Astrocyte (in vitro differentiated cells and primary cell): Measurements from ENCODE around the gene KCNMB2. TPM values are rescaled to one million over a fixed set of nuclear protein-coding genes. Genes with fewer than 3 reads are reported as not detected.

Source experiments
- DNase-seq: peaks from one replicate; pipeline ENCODE4 v3.0.0-alpha.2; 2010; ENCODE audit warnings: low read depth
- FAIRE-seq: peaks from 2 replicates; lab custom pipeline; 2011; peaks lifted over from hg19 to GRCh38; lab: Jason Lieb, UNC
- H2AFZ ChIP-seq: 2 replicates; pipeline ENCODE4 v1.6.0; 2012; ENCODE audit warnings: low read depth, low read length, inconsistent platforms
- H3K27ac ChIP-seq: 2 replicates; pipeline ENCODE4 v1.5.1; 2011; ENCODE audit warnings: low read depth, low read length, inconsistent platforms
- H3K27me3 ChIP-seq: 2 replicates; pipeline ENCODE4 v1.6.0; 2011; ENCODE audit warnings: low read length, inconsistent platforms; ENCODE audit not compliant: insufficient read depth
- H3K36me3 ChIP-seq: 2 replicates; pipeline ENCODE4 v1.5.1; 2011; ENCODE audit warnings: low read length, inconsistent platforms; ENCODE audit not compliant: insufficient read depth
- H3K4me1 ChIP-seq: 2 replicates; pipeline ENCODE4 v1.5.1; 2011; ENCODE audit warnings: low read length, inconsistent platforms; ENCODE audit not compliant: insufficient read depth
- H3K4me2 ChIP-seq: 2 replicates; pipeline ENCODE4 v1.6.0; 2012; ENCODE audit warnings: low read length, inconsistent platforms
- H3K4me3 ChIP-seq: 2 replicates; pipeline ENCODE4 v1.5.1; 2011; ENCODE audit warnings: low read depth, mild to moderate bottlenecking, low read length, inconsistent platforms; ENCODE audit not compliant: insufficient read depth
- H3K79me2 ChIP-seq: 2 replicates; pipeline ENCODE4 v1.6.0; 2012; ENCODE audit warnings: mild to moderate bottlenecking, low read length, inconsistent platforms; ENCODE audit not compliant: insufficient read depth
- H3K9ac ChIP-seq: 2 replicates; pipeline ENCODE4 v1.6.0; 2012; ENCODE audit warnings: mild to moderate bottlenecking, low read length, inconsistent platforms
- H3K9me3 ChIP-seq: 2 replicates; pipeline ENCODE4 v1.5.1; 2012; ENCODE audit warnings: low read depth, mild to moderate bottlenecking, low read length, inconsistent platforms; ENCODE audit not compliant: insufficient read depth
- H4K20me1 ChIP-seq: 2 replicates; pipeline ENCODE4 v1.6.0; 2012; ENCODE audit warnings: low read length, inconsistent platforms; ENCODE audit not compliant: insufficient read depth
- H3K27ac Mint-ChIP-seq: one replicate; pipeline ENCODE4 v1.8.0; 2021; ENCODE audit warnings: mild to moderate bottlenecking, mixed read lengths; ENCODE audit not compliant: unreplicated experiment
- H3K27me3 Mint-ChIP-seq: one replicate; pipeline ENCODE4 v1.8.0; 2021; ENCODE audit warnings: low read depth, mixed read lengths; ENCODE audit not compliant: unreplicated experiment
- H3K36me3 Mint-ChIP-seq: one replicate; pipeline ENCODE4 v1.8.0; 2021; ENCODE audit warnings: low read depth, mixed read lengths; ENCODE audit not compliant: unreplicated experiment
- H3K4me1 Mint-ChIP-seq: one replicate; pipeline ENCODE4 v1.8.0; 2021; ENCODE audit warnings: low read depth, mixed read lengths; ENCODE audit not compliant: unreplicated experiment
- H3K4me3 Mint-ChIP-seq: one replicate; pipeline ENCODE4 v1.8.0; 2021; ENCODE audit warnings: mild to moderate bottlenecking, moderate library complexity, mixed read lengths; ENCODE audit not compliant: unreplicated experiment
- H3K9me3 Mint-ChIP-seq: one replicate; pipeline ENCODE4 v1.8.0; 2021; ENCODE audit warnings: mild to moderate bottlenecking, mixed read lengths; ENCODE audit not compliant: unreplicated experiment
- CTCF ChIP-seq: IDR thresholded peaks from 2 replicates; pipeline ENCODE4 v1.5.1; 2011; ENCODE audit warnings: low read depth, mild to moderate bottlenecking, inconsistent platforms, low read length, moderate library complexity; ENCODE audit not compliant: insufficient read depth
- EZH2 ChIP-seq: IDR thresholded peaks from 2 replicates; pipeline ENCODE4 v1.6.1; 2012; ENCODE audit warnings: mild to moderate bottlenecking, low read length, inconsistent platforms; ENCODE audit not compliant: insufficient read depth
- total RNA-seq: library from RNA; stranded (reverse); gene quantifications from 2 replicates; pipeline ENCODE4 v1.2.1, GENCODE V29; 2021

The KCNMB2 gene
- total RNA-seq, 1 donor from 2014 or later, result not detected

GRCh38 chr3:178768072-178768864 is 232.0 kb downstream of the KCNMB2 start:
- no peaks in the 10 kb centered on the region for H3K79me2 ChIP-seq
- no peak for TF ChIP-seq CTCF
- no peak for TF ChIP-seq EZH2
- no peak overlapping the region for H3K4me3 ChIP-seq
- no peak overlapping the region for H2AFZ ChIP-seq
- DNase-seq (no peak), FAIRE-seq (no peak)
- H3K9ac ChIP-seq, result no peak overlapping the region
- no peak overlapping the region for H3K4me2 ChIP-seq
- H3K27ac ChIP-seq, result no peak overlapping the region
- no peaks in the 10 kb centered on the region for H4K20me1 ChIP-seq
- H3K4me1 ChIP-seq, result no peaks in the 10 kb centered on the region
- Mint-ChIP-seq H3K36me3 (no peaks in the 10 kb centered on the region), H3K27me3 (no peaks in the 10 kb centered on the region), H3K27ac (no peak overlapping the region), H3K9me3 (no peaks in the 10 kb centered on the region), H3K4me3 (no peak overlapping the region), H3K4me1 (peaks cover 2% of the 10 kb centered on the region)
- no peaks in the 10 kb centered on the region for H3K36me3 ChIP-seq
- no peaks in the 10 kb centered on the region for H3K9me3 ChIP-seq
- H3K27me3 ChIP-seq, result no peaks in the 10 kb centered on the region

GRCh38 chr3:178771511-178771910 is 235.3 kb downstream of the KCNMB2 start:
- TF ChIP-seq EZH2 (no peak), CTCF (no peak)
- H3K79me2 ChIP-seq, result no peaks in the 10 kb centered on the region
- H3K4me1 ChIP-seq, result no peaks in the 10 kb centered on the region
- DNase-seq (no peak), FAIRE-seq (no peak)
- no peaks in the 10 kb centered on the region for H3K9me3 ChIP-seq
- no peak overlapping the region for H3K4me3 Mint-ChIP-seq
- no peaks in the 10 kb centered on the region for H3K36me3 ChIP-seq
- no peak overlapping the region for H3K27ac Mint-ChIP-seq
- H3K9ac ChIP-seq, result no peak overlapping the region
- no peaks in the 10 kb centered on the region for H4K20me1 ChIP-seq
- H3K9me3 Mint-ChIP-seq, result no peaks in the 10 kb centered on the region
- no peaks in the 10 kb centered on the region for H3K27me3 Mint-ChIP-seq
- peaks cover 2% of the 10 kb centered on the region for H3K4me1 Mint-ChIP-seq
- no peak overlapping the region for H2AFZ ChIP-seq
- H3K36me3 Mint-ChIP-seq, result no peaks in the 10 kb centered on the region
- no peak overlapping the region for H3K4me3 ChIP-seq
- H3K27me3 ChIP-seq, result no peaks in the 10 kb centered on the region
- H3K27ac ChIP-seq, result no peak overlapping the region
- H3K4me2 ChIP-seq, result no peak overlapping the region

GRCh38 chr3:178772746-178773145 is 236.5 kb downstream of the KCNMB2 start:
- no peak overlapping the region for H3K4me3 Mint-ChIP-seq
- no peaks in the 10 kb centered on the region for H3K9me3 ChIP-seq

More at GRCh38 chr3:178772746-178773145, 236.5 kb downstream of the KCNMB2 start:
- peaks cover 2% of the 10 kb centered on the region for H3K4me1 Mint-ChIP-seq
- Histone ChIP-seq H3K9ac (no peak overlapping the region), H3K4me1 (no peaks in the 10 kb centered on the region), H3K79me2 (no peaks in the 10 kb centered on the region), H3K4me2 (no peak overlapping the region), H3K27me3 (no peaks in the 10 kb centered on the region), H4K20me1 (no peaks in the 10 kb centered on the region), H3K36me3 (no peaks in the 10 kb centered on the region), H2AFZ (no peak overlapping the region), H3K27ac (no peak overlapping the region), H3K4me3 (no peak overlapping the region)
- no peaks in the 10 kb centered on the region for H3K27me3 Mint-ChIP-seq
- no peak overlapping the region for H3K27ac Mint-ChIP-seq
- DNase-seq (no peak), FAIRE-seq (no peak)
- TF ChIP-seq CTCF, result no peak
- no peak for TF ChIP-seq EZH2
- H3K36me3 Mint-ChIP-seq, result no peaks in the 10 kb centered on the region
- H3K9me3 Mint-ChIP-seq, result no peaks in the 10 kb centered on the region
